Tibial nerve (tissue), 4 donors: ENCODE measurements around the gene ETNK1.

Experiments used
- EP300 ChIP-seq, 2 donors: sonication (generic); formaldehyde crosslinking; IDR thresholded peaks; one replicate each; pipeline ENCODE4 v1.6.1; 2017; ENCODE audit warnings: antibody characterized with exemption in 2 of 2, mild to moderate bottlenecking in 1 of 2
- POLR2A ChIP-seq, 2 donors: fragments of 450-650 bp; IDR thresholded peaks; one replicate each; pipeline ENCODE4 v1.6.1; 2017; ENCODE audit warnings: antibody characterized with exemption in 2 of 2, mild to moderate bottlenecking in 2 of 2, moderate library complexity in 2 of 2
- TF ChIP-seq, protein P1 (sequence below), 5 experiments: fragments of 200-600 bp in 3 of 5; fragments of 450-650 bp in 2 of 5; sonication (generic) in 3 of 5; IDR thresholded peaks; one replicate each; pipeline ENCODE4 v1.5.1; 2016 to 2019; ENCODE audit warnings: antibody characterized with exemption in 5 of 5, mild to moderate bottlenecking in 3 of 5, moderate library complexity in 2 of 5

GRCh38 chr12:22628228-22628627 lies 3.3 kb downstream of the ETNK1 start:
- TF ChIP-seq, protein P1, sequence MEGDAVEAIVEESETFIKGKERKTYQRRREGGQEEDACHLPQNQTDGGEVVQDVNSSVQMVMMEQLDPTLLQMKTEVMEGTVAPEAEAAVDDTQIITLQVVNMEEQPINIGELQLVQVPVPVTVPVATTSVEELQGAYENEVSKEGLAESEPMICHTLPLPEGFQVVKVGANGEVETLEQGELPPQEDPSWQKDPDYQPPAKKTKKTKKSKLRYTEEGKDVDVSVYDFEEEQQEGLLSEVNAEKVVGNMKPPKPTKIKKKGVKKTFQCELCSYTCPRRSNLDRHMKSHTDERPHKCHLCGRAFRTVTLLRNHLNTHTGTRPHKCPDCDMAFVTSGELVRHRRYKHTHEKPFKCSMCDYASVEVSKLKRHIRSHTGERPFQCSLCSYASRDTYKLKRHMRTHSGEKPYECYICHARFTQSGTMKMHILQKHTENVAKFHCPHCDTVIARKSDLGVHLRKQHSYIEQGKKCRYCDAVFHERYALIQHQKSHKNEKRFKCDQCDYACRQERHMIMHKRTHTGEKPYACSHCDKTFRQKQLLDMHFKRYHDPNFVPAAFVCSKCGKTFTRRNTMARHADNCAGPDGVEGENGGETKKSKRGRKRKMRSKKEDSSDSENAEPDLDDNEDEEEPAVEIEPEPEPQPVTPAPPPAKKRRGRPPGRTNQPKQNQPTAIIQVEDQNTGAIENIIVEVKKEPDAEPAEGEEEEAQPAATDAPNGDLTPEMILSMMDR (IDR thresholded peaks at IDR 0.05), result no peak
- TF ChIP-seq POLR2A (IDR thresholded peaks at IDR 0.05) (no peak), EP300 (IDR thresholded peaks at IDR 0.05) (no peak)
